ENCODE results near the gene GAREM1. TPM values are rescaled to one million over a fixed set of nuclear protein-coding genes. Genes with fewer than 3 reads are reported as not detected.
"Not testable (repeated sequence)": the region's sequence is repeated elsewhere in the genome, so short reads cannot be mapped to it uniquely, and the experiment has no call there.

The GAREM1 gene
- total RNA-seq, 2 experiments from 2014 or later: not detected

DNA sequence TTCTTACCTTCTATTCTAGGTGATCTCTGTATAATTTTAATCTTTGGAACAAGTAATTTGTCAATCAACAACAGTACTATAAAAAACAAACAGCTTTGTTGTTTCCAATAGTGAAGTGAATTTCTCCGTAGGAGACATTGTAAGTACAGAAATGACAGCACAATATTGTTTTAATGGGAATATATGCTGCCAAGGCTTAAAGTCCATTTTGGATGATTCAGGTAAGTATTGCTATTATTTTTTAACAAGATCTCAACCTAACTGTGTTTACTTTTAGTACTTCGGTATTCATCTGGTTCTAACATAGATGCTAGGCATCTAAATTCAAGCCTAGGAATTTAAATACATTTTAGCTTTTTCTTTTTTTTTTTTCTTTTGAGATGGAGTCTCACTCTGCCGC, 175.1 kb downstream of the GAREM1 start:
- Mint-ChIP-seq H3K4me3 (no peak overlapping the region), H3K27me3 (peaks cover 23% of the 10 kb centered on the region), H3K9me3 (no peaks in the 10 kb centered on the region), H3K36me3 (no peaks in the 10 kb centered on the region), H3K27ac (no peak overlapping the region), H3K4me1 (no peaks in the 10 kb centered on the region)
- DNase-seq: no peak

- no peak overlapping the region for H3K27ac Mint-ChIP-seq
- H3K9me3 Mint-ChIP-seq: no peaks in the 10 kb centered on the region
- H3K36me3 Mint-ChIP-seq: no peaks in the 10 kb centered on the region
- H3K27me3 Mint-ChIP-seq: peaks cover 19% of the 10 kb centered on the region
- DNase-seq: no peak
- H3K4me1 Mint-ChIP-seq: no peaks in the 10 kb centered on the region
- no peak overlapping the region for H3K4me3 Mint-ChIP-seq
Observed at GRCh38 chr18:32293107-32293506, 177.6 kb downstream of the GAREM1 start.

- H3K4me3 Mint-ChIP-seq, H3K4me1 Mint-ChIP-seq: not testable (repeated sequence)
Observed at GRCh38 chr18:32291623-32292022, 179.1 kb downstream of the GAREM1 start.

GRCh38 chr18:32290810-32291209, 179.9 kb downstream of the GAREM1 start:
- H3K27me3 Mint-ChIP-seq: peaks cover 16% of the 10 kb centered on the region
- DNase-seq: no peak
- no peak overlapping the region for H3K27ac Mint-ChIP-seq
- no peaks in the 10 kb centered on the region for H3K36me3 Mint-ChIP-seq
- H3K9me3 Mint-ChIP-seq: no peaks in the 10 kb centered on the region
- H3K4me3 Mint-ChIP-seq: no peak overlapping the region
- no peaks in the 10 kb centered on the region for H3K4me1 Mint-ChIP-seq

More at GRCh38 chr18:32291623-32292022, 179.1 kb downstream of the GAREM1 start:
- H3K27me3 Mint-ChIP-seq: peaks cover 16% of the 10 kb centered on the region
- H3K27ac Mint-ChIP-seq: peak overlapping the region; percentile 16
- not testable (repeated sequence) for H3K36me3 Mint-ChIP-seq, DNase-seq, H3K9me3 Mint-ChIP-seq

DNA sequence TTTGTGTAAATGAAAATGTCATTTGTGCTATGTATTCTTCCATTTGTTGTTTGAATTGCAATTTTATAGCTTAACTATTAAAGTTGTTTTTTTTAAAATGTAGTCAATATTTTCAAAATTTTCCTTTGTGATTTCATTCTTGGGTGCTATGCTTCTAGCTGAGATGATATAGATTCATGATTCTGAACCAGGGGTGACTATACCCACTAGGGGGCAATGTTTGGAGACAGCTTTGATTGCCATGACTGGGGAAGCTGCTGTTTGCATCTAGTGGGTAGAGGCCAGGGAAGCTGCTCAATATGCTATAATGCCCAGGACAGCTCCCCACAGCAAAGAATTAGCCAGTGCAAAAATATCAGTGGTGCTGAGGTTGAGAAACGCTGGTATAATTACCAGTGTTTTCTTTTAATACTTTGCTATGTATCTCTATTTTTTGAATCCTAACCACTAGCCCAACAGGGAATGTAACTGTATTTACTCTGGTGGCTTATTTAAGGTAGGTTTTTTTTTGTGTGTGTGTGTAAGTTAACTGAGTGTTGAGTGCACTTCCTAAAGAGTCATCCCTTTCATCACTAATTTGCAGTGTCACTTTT, 181.1 kb downstream of the GAREM1 start:
- no peak overlapping the region for H3K27ac Mint-ChIP-seq
- no peaks in the 10 kb centered on the region for H3K36me3 Mint-ChIP-seq
- H3K27me3 Mint-ChIP-seq: peaks cover 22% of the 10 kb centered on the region
- H3K9me3 Mint-ChIP-seq: no peaks in the 10 kb centered on the region
- no peaks in the 10 kb centered on the region for H3K4me1 Mint-ChIP-seq
- no peak for DNase-seq
- no peak overlapping the region for H3K4me3 Mint-ChIP-seq

DNA sequence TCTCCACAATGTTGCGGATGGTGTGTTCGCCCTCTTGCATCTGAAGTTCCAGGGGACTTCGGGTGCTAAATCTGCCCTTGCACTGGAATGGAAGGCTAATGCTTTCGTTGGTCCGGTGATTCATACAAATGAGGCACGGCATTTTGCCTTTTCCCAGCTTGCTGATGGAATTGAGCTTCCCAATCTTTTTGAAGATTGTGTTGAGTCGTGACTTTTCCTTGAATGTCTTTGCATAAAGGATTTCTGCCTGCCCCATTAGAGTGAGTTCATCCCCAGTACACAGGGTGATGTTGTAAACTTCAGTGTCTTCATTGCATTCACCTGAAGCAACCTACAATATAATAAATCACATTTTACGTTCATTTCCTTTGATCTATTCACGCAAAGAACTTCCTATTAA, 182.8 kb downstream of the GAREM1 start:
- no peaks in the 10 kb centered on the region for H3K36me3 Mint-ChIP-seq
- no peak overlapping the region for H3K27ac Mint-ChIP-seq
- H3K4me3 Mint-ChIP-seq: no peak overlapping the region
- H3K4me1 Mint-ChIP-seq: no peaks in the 10 kb centered on the region
- no peaks in the 10 kb centered on the region for H3K9me3 Mint-ChIP-seq
- no peak for DNase-seq
- H3K27me3 Mint-ChIP-seq: peaks cover 18% of the 10 kb centered on the region

GRCh38 chr18:32287249-32287648, 183.4 kb downstream of the GAREM1 start:
- Mint-ChIP-seq H3K36me3 (no peaks in the 10 kb centered on the region), H3K9me3 (no peaks in the 10 kb centered on the region)
- DNase-seq: no peak

GRCh38 chr18:32286749-32287148, 183.9 kb downstream of the GAREM1 start:
- Mint-ChIP-seq H3K9me3 (no peaks in the 10 kb centered on the region), H3K4me3 (no peak overlapping the region), H3K4me1 (no peaks in the 10 kb centered on the region), H3K27ac (no peak overlapping the region), H3K27me3 (peaks cover 14% of the 10 kb centered on the region), H3K36me3 (no peaks in the 10 kb centered on the region)
- no peak for DNase-seq

More at GRCh38 chr18:32287249-32287648, 183.4 kb downstream of the GAREM1 start:
- no peak overlapping the region for H3K27ac Mint-ChIP-seq
- no peaks in the 10 kb centered on the region for H3K4me1 Mint-ChIP-seq
- H3K4me3 Mint-ChIP-seq: no peak overlapping the region
- H3K27me3 Mint-ChIP-seq: peaks cover 14% of the 10 kb centered on the region

DNA sequence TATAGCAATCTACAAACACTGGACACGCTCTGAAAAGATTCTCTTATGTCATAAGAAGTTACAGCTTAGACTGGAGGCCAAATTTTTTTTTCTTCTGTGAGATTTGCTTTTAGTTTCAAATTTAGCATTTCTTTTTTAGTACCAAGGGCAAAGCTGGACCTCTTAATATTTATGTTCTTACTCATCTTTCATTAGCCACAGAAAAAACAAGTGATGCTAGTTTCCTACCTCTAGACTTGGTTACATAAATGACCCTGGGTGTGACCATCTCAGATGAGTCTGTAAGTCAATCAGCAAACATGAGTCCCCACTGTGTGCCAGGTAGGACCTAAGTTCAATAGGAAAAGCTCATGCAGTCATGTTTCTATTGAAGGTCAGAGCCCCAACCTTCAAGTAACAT, 186.4 kb downstream of the GAREM1 start:
- Mint-ChIP-seq H3K36me3 (no peaks in the 10 kb centered on the region), H3K4me3 (no peak overlapping the region), H3K27ac (no peak overlapping the region), H3K9me3 (no peaks in the 10 kb centered on the region), H3K27me3 (peaks cover 11% of the 10 kb centered on the region), H3K4me1 (no peaks in the 10 kb centered on the region)
- no peak for DNase-seq

- Mint-ChIP-seq H3K27ac (no peak overlapping the region), H3K27me3 (peaks cover 16% of the 10 kb centered on the region)
- no peak for DNase-seq
Observed at GRCh38 chr18:32280911-32281310, 189.8 kb downstream of the GAREM1 start.

GRCh38 chr18:32280188-32280783, 190.4 kb downstream of the GAREM1 start:
- no peak overlapping the region for H3K4me3 Mint-ChIP-seq
- H3K27me3 Mint-ChIP-seq: peaks cover 11% of the 10 kb centered on the region
- H3K9me3 Mint-ChIP-seq: no peaks in the 10 kb centered on the region

More at GRCh38 chr18:32280911-32281310, 189.8 kb downstream of the GAREM1 start:
- Mint-ChIP-seq H3K9me3 (no peaks in the 10 kb centered on the region), H3K4me3 (no peak overlapping the region), H3K36me3 (no peaks in the 10 kb centered on the region), H3K4me1 (peaks cover 4% of the 10 kb centered on the region)

DNA sequence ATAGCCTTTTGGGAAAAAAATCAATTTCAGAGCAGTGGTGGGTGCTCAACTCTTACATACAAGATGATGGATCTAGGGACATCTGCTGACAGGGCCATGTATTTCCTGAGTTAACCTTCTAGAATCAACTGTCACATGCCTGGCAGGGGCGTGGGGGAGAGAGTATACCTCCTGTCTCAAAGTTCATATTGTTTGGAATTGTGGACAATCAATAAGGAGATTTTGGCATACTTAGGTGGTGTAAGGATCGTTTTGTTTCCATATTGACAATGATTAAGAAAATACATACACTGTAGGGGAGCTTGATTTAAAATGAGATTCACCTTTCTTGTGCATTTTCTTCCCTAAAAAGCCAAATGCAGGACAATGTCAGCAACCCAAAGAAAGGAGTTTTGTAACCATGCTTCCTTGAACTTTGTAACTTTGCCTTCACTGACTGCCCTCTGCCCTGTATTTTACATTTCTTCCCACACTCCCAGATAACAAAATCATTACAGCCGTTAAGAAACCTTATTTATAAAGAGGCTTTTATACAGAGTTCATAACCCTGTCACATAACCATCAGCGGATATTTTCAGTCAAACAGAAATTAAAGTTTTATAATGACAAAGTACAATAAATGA, 192.4 kb downstream of the GAREM1 start:
- Mint-ChIP-seq H3K9me3 (no peaks in the 10 kb centered on the region), H3K27ac (no peak overlapping the region), H3K4me1 (peaks cover 4% of the 10 kb centered on the region), H3K27me3 (peaks cover 14% of the 10 kb centered on the region), H3K36me3 (no peaks in the 10 kb centered on the region), H3K4me3 (no peak overlapping the region)
- DNase-seq: no peak

More at GRCh38 chr18:32280188-32280783, 190.4 kb downstream of the GAREM1 start:
- Mint-ChIP-seq H3K36me3 (no peaks in the 10 kb centered on the region), H3K4me1 (peaks cover 4% of the 10 kb centered on the region), H3K27ac (no peak overlapping the region)
- DNase-seq: no peak

GRCh38 chr18:32277549-32277948, 193.1 kb downstream of the GAREM1 start:
- H3K36me3 Mint-ChIP-seq: no peaks in the 10 kb centered on the region
- no peak overlapping the region for H3K4me3 Mint-ChIP-seq
- no peak for DNase-seq
- peaks cover 14% of the 10 kb centered on the region for H3K27me3 Mint-ChIP-seq
- no peak overlapping the region for H3K27ac Mint-ChIP-seq
- no peaks in the 10 kb centered on the region for H3K9me3 Mint-ChIP-seq
- peaks cover 4% of the 10 kb centered on the region for H3K4me1 Mint-ChIP-seq

DNA sequence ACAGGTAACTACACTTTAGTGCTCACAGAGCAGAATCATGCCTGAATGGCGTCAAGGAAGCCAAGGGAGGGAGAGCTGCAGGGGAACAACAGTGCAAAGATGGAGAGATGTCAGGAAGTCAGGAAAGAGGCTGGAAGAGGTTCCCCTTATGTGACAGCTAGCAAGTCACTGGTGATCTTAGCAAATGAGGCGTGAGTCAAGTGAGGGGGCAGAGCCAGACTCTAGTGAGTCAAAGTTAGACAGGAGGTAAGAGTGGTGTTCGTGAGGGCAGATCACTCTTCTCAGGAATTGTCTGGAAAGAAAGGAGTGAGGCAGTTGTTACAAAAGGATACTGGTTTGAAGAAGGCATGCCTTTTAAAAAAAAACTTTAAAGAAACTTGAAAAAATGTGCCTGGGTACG, 193.8 kb downstream of the GAREM1 start:
- no peak for DNase-seq
- H3K27ac Mint-ChIP-seq: no peak overlapping the region
- H3K27me3 Mint-ChIP-seq: peaks cover 14% of the 10 kb centered on the region
- H3K4me3 Mint-ChIP-seq: no peak overlapping the region
- peaks cover 4% of the 10 kb centered on the region for H3K4me1 Mint-ChIP-seq
- H3K9me3 Mint-ChIP-seq: no peaks in the 10 kb centered on the region
- no peaks in the 10 kb centered on the region for H3K36me3 Mint-ChIP-seq

DNA sequence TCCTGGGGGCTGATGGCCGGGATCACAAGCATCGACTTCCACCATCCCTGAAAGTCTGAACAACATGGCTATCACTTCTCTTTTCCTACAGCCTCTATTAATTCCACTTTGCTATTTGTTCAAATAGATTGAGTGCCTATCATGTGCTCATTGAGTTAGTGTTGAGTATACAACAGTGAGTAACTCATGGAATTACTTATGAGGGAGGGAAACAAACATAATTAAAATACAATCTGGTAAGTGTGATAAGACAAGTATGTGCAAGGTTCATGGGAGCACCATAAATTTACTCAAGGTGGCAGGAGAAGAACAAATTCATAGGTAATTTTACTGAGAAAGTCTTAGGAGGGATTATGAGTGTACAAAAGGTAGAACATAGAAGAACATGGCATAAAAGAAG, 194.4 kb downstream of the GAREM1 start:
- Mint-ChIP-seq H3K4me3 (no peak overlapping the region), H3K9me3 (no peaks in the 10 kb centered on the region), H3K4me1 (peaks cover 4% of the 10 kb centered on the region), H3K27ac (no peak overlapping the region), H3K27me3 (peaks cover 18% of the 10 kb centered on the region), H3K36me3 (no peaks in the 10 kb centered on the region)
- no peak for DNase-seq

DNA sequence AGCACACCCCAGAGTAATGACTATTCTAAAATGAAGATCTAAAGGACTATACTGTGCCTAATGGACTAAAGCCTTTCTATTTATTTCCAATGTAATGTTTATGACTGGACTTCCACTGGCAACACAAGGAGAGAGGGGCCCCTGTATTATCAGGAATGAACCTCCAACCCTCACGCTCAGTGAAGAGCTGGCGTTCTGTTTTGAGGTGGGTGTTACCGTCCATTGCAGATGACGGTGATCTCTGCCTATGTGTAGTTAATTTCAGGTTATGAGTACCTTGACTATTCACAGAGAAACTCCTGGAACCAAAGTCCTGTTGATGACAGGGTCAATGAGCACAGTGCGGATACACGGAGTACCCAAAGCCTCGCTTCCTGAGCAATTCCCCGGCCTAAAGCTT, 195.5 kb downstream of the GAREM1 start:
- Mint-ChIP-seq H3K36me3 (no peaks in the 10 kb centered on the region), H3K27ac (no peak overlapping the region), H3K4me1 (peaks cover 4% of the 10 kb centered on the region), H3K4me3 (no peak overlapping the region), H3K9me3 (no peaks in the 10 kb centered on the region), H3K27me3 (peaks cover 18% of the 10 kb centered on the region)
- DNase-seq: no peak

All from activated naive CD8-positive, alpha-beta T cell treated with anti-CD3 and anti-CD28 coated beads for 36 hours (primary cell).